Stimulated activated CD8-positive, alpha-beta memory T cell treated with anti-CD3 and anti-CD28 coated beads, Interleukin-4, amount 100 ng/mL, for 1 hour (primary cell): Measurements from ENCODE around the gene LPCAT3.
A peak's percentile ranks its signal among the peaks of the same experiment; 100 is the strongest.
"Not testable (repeated sequence)": the region's sequence is repeated elsewhere in the genome, so short reads cannot be mapped to it uniquely, and the experiment has no call there.

Experiments
- DNase-seq, 2 donors: peaks; one replicate each; pipeline ENCODE4 v3.0.0-alpha.2; 2020; ENCODE audit warnings: low read depth in 2 of 2, low spot score in 1 of 2

Gene LPCAT3

GRCh38 chr12:7018350-7019042 is at the start of gene LPCAT3:
Gene LPCAT3, minus strand, starts transcription at chr12:7018476. Its CDS starts 52 bp downstream, at chr12:7018424.
- DNase-seq = peak; percentile 78 to 93

GRCh38 chr12:7067096-7067495 is 48.8 kb upstream of the LPCAT3 start:
- no peak for DNase-seq

- DNase-seq = no peak
These were observed 48.3 kb upstream of the LPCAT3 start for GRCh38 chr12:7066596-7066995.

GRCh38 chr12:7065073-7065623 is 46.9 kb upstream of the LPCAT3 start:
- no peak for DNase-seq

DNA sequence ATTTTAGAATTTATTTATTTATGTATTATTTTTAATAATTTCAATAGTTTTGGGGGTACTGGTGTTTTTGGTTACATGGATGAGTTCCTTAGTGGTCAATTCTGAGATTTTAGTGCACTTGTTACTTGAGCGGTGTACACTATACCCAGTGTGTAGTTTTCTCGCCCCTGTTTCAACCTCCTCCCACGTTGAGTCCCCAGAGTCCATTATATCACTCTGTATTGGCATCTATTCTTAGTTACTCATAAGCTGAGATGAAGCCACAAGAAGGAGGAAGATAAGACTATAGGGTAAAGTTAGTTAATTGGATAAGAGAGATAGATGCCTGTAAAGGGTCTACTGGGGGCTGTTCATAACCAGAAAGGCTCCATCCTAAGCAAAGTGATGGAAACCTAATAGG is 46.2 kb upstream of the LPCAT3 start:
- DNase-seq = no peak

GRCh38 chr12:7061596-7061995 is 43.3 kb upstream of the LPCAT3 start:
- no peak for DNase-seq

- DNase-seq = no peak
These were observed 42.9 kb upstream of the LPCAT3 start for GRCh38 chr12:7061138-7061537.

- DNase-seq = no peak
These were observed 42.2 kb upstream of the LPCAT3 start, which contains the start of gene C1S for GRCh38 chr12:7060353-7060954. Gene C1S, plus strand, starts transcription at chr12:7060718. Its CDS starts 1,195 bp downstream, at chr12:7061913.

DNA sequence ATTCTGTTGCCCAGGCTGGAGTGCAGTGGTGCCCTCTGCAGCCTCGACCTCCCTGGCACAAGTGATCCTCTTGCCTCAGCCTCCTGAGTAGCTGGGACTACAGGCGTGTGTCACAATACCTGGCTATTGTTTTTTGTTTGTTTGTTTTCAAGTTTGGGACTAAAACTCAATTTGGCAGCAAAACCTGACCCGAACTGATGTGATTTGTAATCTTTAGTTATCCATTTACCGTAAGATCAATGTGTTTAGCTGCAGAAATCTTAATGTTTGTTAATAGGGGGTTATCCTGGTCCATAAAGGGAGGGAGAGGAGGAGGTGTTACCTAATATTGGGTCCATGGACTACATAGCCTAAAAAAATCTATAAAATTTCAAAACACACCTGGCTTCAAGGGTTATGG is 41.5 kb upstream of the LPCAT3 start:
- DNase-seq = no peak

DNA sequence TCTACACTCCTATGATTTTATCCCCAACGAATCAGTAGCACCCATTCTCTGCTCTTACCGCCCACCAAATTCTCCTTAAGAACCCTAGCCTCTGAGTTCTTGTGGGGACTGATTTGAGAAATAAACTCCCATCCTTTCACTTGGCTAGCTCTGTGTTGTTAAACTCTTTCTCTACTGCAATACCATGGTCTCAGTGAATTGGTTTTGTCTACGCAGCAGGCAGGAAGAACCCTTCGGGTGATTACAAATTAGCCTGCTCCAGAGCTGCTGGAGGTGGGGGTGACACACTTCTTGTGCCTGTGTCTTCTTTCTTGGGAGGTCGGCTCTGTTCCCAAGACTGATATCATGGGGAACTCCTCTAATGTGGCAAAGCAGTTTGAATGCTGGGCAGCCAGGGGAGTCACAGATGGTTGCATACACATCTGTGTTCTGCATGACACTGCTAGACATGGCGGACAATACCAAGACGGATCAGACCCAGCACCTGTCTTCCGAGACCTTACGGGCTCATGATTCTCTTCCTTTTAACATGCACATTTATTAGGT is 40.6 kb upstream of the LPCAT3 start:
- DNase-seq = no peak

DNA sequence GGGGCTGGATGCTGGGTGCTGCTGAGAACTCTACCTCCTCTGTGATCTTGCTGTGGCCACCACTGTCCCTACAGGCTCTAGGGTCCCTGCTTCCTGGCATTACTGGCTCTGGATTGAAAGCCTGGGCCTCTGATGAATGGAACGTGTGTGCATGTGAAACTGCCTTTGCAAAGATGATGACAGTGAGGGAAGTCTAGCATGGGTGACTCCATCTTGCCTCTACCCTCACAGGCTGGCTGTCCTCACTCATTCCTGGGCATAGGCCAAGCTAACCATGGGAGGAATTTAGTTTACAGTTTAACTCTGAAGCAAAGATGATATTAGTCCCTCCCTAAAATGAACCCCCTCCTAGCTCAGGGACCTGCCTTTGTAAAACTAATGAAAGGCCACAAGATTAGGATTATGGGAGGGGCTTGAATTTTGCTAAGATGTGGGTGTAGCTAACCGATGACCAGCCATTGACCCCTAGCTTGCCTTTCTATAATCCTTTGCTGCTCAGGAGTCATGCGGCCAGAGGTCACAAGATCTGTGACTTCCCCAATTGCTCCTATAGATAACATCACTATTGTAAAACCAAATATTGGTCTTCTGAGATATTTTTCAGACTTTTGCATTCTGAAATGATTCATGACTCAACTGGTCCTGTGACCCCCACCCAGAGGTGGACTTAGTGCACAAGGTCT is 40.0 kb upstream of the LPCAT3 start:
- DNase-seq = no peak

DNA sequence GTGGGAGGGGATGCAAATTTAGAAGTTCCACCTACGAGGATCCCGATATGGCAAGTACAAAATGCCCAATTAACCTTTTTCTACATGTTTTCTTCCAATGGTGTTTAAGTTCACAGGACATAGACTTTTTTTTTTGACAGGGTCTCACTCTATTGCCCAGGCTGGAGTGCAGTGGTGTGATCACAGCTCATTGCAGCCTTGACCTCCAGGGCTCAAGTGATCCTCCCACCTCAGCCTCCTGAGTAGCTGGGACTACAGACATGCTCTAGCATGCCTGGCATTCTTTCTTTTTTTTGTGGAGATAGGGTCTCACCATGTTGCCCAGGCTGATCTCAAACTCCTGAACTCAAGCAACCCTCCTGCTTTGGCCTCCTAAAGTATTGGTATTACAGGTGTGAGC is 37.5 kb upstream of the LPCAT3 start:
- not testable (repeated sequence) for DNase-seq

DNA sequence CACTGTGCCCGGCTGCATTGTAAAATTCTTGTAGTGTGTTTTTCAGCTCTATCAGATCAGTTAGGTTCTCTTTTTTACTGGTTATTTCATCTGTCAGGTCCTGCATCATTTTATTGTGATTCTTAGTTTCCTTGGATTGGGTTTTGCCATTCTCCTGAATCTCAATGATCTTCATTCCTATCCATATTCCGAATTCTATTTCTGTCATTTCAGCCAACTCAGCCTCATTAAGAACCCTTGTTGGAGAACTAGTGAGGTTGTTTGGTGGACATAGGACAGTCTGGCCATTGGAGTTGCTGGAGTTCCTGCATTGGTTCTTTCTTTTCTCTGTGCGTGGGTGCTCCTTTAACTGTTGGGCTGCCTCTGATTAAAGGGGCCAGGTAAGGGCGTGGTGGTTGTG is 36.6 kb upstream of the LPCAT3 start:
- DNase-seq = no peak

GRCh38 chr12:7049973-7050372 is 31.7 kb upstream of the LPCAT3 start:
- not testable (repeated sequence) for DNase-seq

DNA sequence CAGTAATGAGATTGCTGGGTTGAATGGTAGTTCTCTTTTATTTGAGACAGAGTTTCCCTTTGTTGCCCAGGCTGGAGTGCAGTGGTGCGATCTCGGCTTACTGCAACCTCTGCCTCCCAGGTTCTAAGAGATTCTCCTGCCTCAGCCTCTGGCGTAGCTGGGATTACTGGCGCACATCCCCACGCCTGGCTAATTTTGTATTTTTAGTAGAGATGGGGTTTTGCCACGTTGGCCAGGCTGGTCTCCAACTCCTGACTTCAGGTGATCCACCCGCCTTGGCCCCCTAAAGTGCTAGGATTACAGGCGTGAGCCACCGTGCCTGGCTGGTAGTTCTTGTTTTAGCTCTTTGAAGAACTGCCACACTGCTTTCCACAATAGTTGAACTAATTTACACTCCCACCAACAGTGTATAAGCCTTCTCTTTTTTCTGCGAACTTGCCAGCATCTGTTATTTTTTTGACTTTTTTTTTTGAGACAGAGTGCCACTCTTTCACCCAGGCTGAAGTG is 31.2 kb upstream of the LPCAT3 start:
- not testable (repeated sequence) for DNase-seq

GRCh38 chr12:7047306-7047705 is 29.0 kb upstream of the LPCAT3 start:
- DNase-seq = no peak

GRCh38 chr12:7046383-7047105 is 28.3 kb upstream of the LPCAT3 start:
- no peak for DNase-seq

- DNase-seq = no peak
These were observed 27.6 kb upstream of the LPCAT3 start for GRCh38 chr12:7045913-7046312.

GRCh38 chr12:7042842-7043241 is 24.6 kb upstream of the LPCAT3 start:
- no peak for DNase-seq

- DNase-seq = no peak
These were observed 21.1 kb upstream of the LPCAT3 start for GRCh38 chr12:7039403-7039802.

DNA sequence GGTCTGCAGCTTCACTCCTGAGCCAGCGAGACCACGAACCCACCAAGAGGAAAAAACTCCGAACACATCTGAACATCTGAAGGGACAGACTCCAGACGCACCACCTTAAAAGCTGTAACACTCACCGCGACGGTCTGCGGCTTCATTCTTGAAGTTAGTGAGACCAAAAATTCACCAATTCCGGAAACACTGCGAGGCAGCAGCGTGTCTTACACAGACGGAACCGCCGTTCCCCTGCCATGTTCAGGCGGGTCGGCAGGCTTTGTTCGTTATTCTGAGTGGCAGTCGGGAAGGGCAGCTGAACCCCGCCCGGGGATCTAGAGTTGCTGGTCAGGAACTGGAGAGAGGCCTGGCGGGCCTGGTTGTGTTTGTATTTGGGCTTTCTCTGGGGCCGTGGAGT is 20.3 kb upstream of the LPCAT3 start:
- no peak for DNase-seq
